ENCODE measurements around the gene BAD.
A peak's percentile ranks its signal among the peaks of the same experiment; 100 is the strongest.

BAD gene

GRCh38 chr11:64245797-64246620 is 38.5 kb downstream of the BAD start:
- H2AFZ ChIP-seq (ENCODE audit: low read length), result 0 out of 2 replicates have a peak overlapping the region, but pooled peaks have one; percentile 34
- peak; percentile 55 for DNase-seq
- no peaks in the 10 kb centered on the region for H3K36me3 ChIP-seq (replicated peaks; ENCODE audit: insufficient read depth, low read length)
- peak overlapping the region; percentile 47; the same call in 1 of the 2 replicates for H3K27ac ChIP-seq (ENCODE audit: low read length)
- H3K4me2 ChIP-seq (ENCODE audit: low read depth, low read length), result peak overlapping the region; percentile 84
- peaks cover 5% of the 10 kb centered on the region; the same call in 1 of the 2 replicates for H3K27me3 ChIP-seq (replicated peaks; ENCODE audit: insufficient read depth, low read length)
- H4K20me1 ChIP-seq (ENCODE audit: insufficient read depth, low read length), result no peaks in the 10 kb centered on the region
- TF ChIP-seq CTCF (IDR thresholded peaks at IDR 0.05; ENCODE audit: low read length) (no peak), EZH2phosphoT487 (IDR thresholded peaks at IDR 0.05; ENCODE audit: low read length) (no peak), EZH2 (optimal IDR thresholded peaks at IDR 0.05; ENCODE audit: low read depth, low read length) (no peak)
- no peaks in the 10 kb centered on the region for H3K9me2 ChIP-seq (replicated peaks; ENCODE audit: insufficient read depth, low read length)
- H3K4me3 ChIP-seq (ENCODE audit: low read length), result peak overlapping the region; percentile 99
- H3K9me3 ChIP-seq (replicated peaks; ENCODE audit: insufficient read depth, low read length), result no peaks in the 10 kb centered on the region
- peaks cover 13% of the 10 kb centered on the region for H3F3A ChIP-seq (ENCODE audit: insufficient read depth, low read length)
- peak overlapping the region; percentile 86 for H3K9ac ChIP-seq (ENCODE audit: low read length)
- H3K4me1 ChIP-seq (ENCODE audit: low read length), result peaks cover 6% of the 10 kb centered on the region; the same call in 1 of the 2 replicates
- H3K79me2 ChIP-seq (ENCODE audit: low read length), result peaks cover 40% of the 10 kb centered on the region

- Histone ChIP-seq H3K9me3 (replicated peaks; ENCODE audit: insufficient read depth, low read length) (no peaks in the 10 kb centered on the region), H3K9ac (ENCODE audit: low read length) (peak overlapping the region; percentile 86), H3F3A (ENCODE audit: insufficient read depth, low read length) (peaks cover 15% of the 10 kb centered on the region), H3K4me1 (ENCODE audit: low read length) (peaks cover 9% of the 10 kb centered on the region), H4K20me1 (ENCODE audit: insufficient read depth, low read length) (no peaks in the 10 kb centered on the region), H3K27me3 (replicated peaks; ENCODE audit: insufficient read depth, low read length) (peaks cover 3% of the 10 kb centered on the region; the same call in 1 of the 2 replicates), H3K79me2 (ENCODE audit: low read length) (peaks cover 40% of the 10 kb centered on the region), H3K4me2 (ENCODE audit: low read depth, low read length) (peak overlapping the region; percentile 84), H3K9me2 (replicated peaks; ENCODE audit: insufficient read depth, low read length) (no peaks in the 10 kb centered on the region), H3K27ac (ENCODE audit: low read length) (peak overlapping the region; percentile 47; the same call in 1 of the 2 replicates), H2AFZ (ENCODE audit: low read length) (no peak overlapping the region), H3K4me3 (ENCODE audit: low read length) (peak overlapping the region; percentile 99), H3K36me3 (replicated peaks; ENCODE audit: insufficient read depth, low read length) (no peaks in the 10 kb centered on the region)
- TF ChIP-seq EZH2 (optimal IDR thresholded peaks at IDR 0.05; ENCODE audit: low read depth, low read length) (no peak), CTCF (IDR thresholded peaks at IDR 0.05; ENCODE audit: low read length) (no peak), EZH2phosphoT487 (IDR thresholded peaks at IDR 0.05; ENCODE audit: low read length) (no peak)
- DNase-seq, result peak; percentile 29
Observed at GRCh38 chr11:64245401-64245796, 39.1 kb downstream of the BAD start.

GRCh38 chr11:64244966-64245365 is 39.5 kb downstream of the BAD start:
- Histone ChIP-seq H3F3A (ENCODE audit: insufficient read depth, low read length) (peaks cover 20% of the 10 kb centered on the region), H2AFZ (ENCODE audit: low read length) (no peak overlapping the region), H3K36me3 (replicated peaks; ENCODE audit: insufficient read depth, low read length) (no peaks in the 10 kb centered on the region), H3K9me3 (replicated peaks; ENCODE audit: insufficient read depth, low read length) (no peaks in the 10 kb centered on the region), H3K9me2 (replicated peaks; ENCODE audit: insufficient read depth, low read length) (no peaks in the 10 kb centered on the region), H4K20me1 (ENCODE audit: insufficient read depth, low read length) (no peaks in the 10 kb centered on the region), H3K4me1 (ENCODE audit: low read length) (peaks cover 13% of the 10 kb centered on the region), H3K79me2 (ENCODE audit: low read length) (peaks cover 40% of the 10 kb centered on the region), H3K9ac (ENCODE audit: low read length) (peak overlapping the region; percentile 86; the same call in 1 of the 2 replicates), H3K27ac (ENCODE audit: low read length) (peak overlapping the region; percentile 47; the same call in 1 of the 2 replicates), H3K27me3 (replicated peaks; ENCODE audit: insufficient read depth, low read length) (no peaks in the 10 kb centered on the region), H3K4me3 (ENCODE audit: low read length) (peak overlapping the region; percentile 99), H3K4me2 (ENCODE audit: low read depth, low read length) (peak overlapping the region; percentile 84)
- no peak for DNase-seq
- TF ChIP-seq EZH2 (optimal IDR thresholded peaks at IDR 0.05; ENCODE audit: low read depth, low read length) (no peak), CTCF (IDR thresholded peaks at IDR 0.05; ENCODE audit: low read length) (no peak), EZH2phosphoT487 (IDR thresholded peaks at IDR 0.05; ENCODE audit: low read length) (no peak)

Data from MM.1S (cell line).